ENCODE results near the gene LANCL2. TPM values are rescaled to one million over a fixed set of nuclear protein-coding genes. Genes with fewer than 3 reads are reported as not detected.

The LANCL2 gene
- total and polyA plus RNA-seq, 4 donors = 6.3 to 14.4 (median 9.9) TPM

- no peaks in the 10 kb centered on the region for H3K27me3 ChIP-seq (ENCODE audit: control insufficient read depth in 3 of 3, insufficient read depth in 3 of 3, low read length in 2 of 3)
- no peak overlapping the region for H3K9ac ChIP-seq (ENCODE audit: insufficient read depth in 1 of 2, low read length in 2 of 2)
- DNase-seq (no peak), ATAC-seq (ENCODE audit: insufficient read depth, low FRiP score) (no peak)
- no peak overlapping the region for H3K27ac ChIP-seq (ENCODE audit: low read depth in 1 of 2, low read length in 1 of 2)
- TF ChIP-seq, protein P1, sequence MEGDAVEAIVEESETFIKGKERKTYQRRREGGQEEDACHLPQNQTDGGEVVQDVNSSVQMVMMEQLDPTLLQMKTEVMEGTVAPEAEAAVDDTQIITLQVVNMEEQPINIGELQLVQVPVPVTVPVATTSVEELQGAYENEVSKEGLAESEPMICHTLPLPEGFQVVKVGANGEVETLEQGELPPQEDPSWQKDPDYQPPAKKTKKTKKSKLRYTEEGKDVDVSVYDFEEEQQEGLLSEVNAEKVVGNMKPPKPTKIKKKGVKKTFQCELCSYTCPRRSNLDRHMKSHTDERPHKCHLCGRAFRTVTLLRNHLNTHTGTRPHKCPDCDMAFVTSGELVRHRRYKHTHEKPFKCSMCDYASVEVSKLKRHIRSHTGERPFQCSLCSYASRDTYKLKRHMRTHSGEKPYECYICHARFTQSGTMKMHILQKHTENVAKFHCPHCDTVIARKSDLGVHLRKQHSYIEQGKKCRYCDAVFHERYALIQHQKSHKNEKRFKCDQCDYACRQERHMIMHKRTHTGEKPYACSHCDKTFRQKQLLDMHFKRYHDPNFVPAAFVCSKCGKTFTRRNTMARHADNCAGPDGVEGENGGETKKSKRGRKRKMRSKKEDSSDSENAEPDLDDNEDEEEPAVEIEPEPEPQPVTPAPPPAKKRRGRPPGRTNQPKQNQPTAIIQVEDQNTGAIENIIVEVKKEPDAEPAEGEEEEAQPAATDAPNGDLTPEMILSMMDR (IDR thresholded peaks at IDR 0.05; ENCODE audit: control extremely low read depth, extremely low read depth) = no peak
- no peaks in the 10 kb centered on the region for H3K36me3 ChIP-seq (ENCODE audit: control insufficient read depth in 4 of 4, insufficient read depth in 4 of 4, low read length in 4 of 4)
- H3K4me1 ChIP-seq (ENCODE audit: control insufficient read depth in 5 of 5, insufficient read depth in 5 of 5, low read length in 5 of 5) = no peaks in the 10 kb centered on the region
- H3K9me3 ChIP-seq (ENCODE audit: control insufficient read depth in 4 of 4, insufficient read depth in 3 of 4, low read length in 3 of 4) = peaks cover 0 to 8% (median 5%) of the 10 kb centered on the region in 4 donors
- WGBS, 2 donors = 89 to 94% methylated on average over 5 of the region's 5 CpGs
- H3K4me3 ChIP-seq = no peak overlapping the region
These were observed 16.6 kb downstream of the LANCL2 start for GRCh38 chr7:55381696-55382095.

DNA sequence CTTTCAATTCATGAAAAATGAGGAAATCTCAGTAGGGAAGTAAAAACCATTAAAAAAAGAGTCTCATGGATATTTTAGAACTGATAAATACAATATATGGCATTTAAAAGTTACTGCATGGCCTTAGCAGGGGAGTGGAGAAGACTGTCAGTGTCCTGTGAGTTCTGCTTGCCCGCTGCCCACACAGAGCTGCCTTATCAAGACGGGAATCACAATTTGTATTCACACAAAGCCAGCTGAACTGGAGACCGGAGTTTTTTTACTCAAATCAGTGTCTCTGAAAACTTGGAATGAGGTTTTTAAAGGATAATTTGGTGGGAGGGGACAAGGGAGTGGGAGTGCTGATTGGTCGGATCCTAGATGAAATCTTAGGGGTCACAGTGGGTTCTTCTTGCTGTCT, 17.1 kb downstream of the LANCL2 start:
- H3K27me3 ChIP-seq (ENCODE audit: control insufficient read depth in 3 of 3, insufficient read depth in 3 of 3, low read length in 2 of 3) = no peaks in the 10 kb centered on the region
- H3K27ac ChIP-seq (ENCODE audit: low read depth in 1 of 2, low read length in 1 of 2) = no peak overlapping the region
- H3K4me3 ChIP-seq = no peak overlapping the region
- H3K9me3 ChIP-seq (ENCODE audit: control insufficient read depth in 4 of 4, insufficient read depth in 3 of 4, low read length in 3 of 4) = peaks cover 0 to 14% (median 5%) of the 10 kb centered on the region in 4 donors
- H3K4me1 ChIP-seq (ENCODE audit: control insufficient read depth in 5 of 5, insufficient read depth in 5 of 5, low read length in 5 of 5) = no peaks in the 10 kb centered on the region
- WGBS, 2 donors = 98% methylated on average over 4 of the region's 4 CpGs
- H3K9ac ChIP-seq (ENCODE audit: insufficient read depth in 1 of 2, low read length in 2 of 2) = no peak overlapping the region
- ATAC-seq (ENCODE audit: insufficient read depth, low FRiP score) (no peak), DNase-seq (no peak)
- no peaks in the 10 kb centered on the region for H3K36me3 ChIP-seq (ENCODE audit: control insufficient read depth in 4 of 4, insufficient read depth in 4 of 4, low read length in 4 of 4)
- TF ChIP-seq, protein P1 (IDR thresholded peaks at IDR 0.05; ENCODE audit: control extremely low read depth, extremely low read depth) = no peak

DNA sequence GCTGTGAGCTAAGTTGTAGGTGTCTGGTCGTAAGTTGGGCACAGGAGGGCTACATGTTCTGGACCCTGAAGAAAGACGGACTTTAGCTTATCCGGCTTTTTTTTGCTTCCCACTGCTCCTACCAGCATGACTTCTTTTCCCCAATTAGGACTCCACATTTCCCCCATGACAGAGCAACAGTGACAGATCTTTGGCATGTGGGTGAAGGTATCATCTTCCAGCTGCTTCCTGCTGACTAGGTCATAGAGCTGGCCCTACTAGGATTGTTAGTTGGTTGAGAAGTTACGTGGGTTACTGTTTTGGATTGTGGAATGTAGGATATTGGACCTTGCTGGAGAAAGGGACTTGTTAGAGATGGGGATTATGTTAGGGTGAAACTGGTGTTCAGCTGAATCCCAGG, 21.4 kb downstream of the LANCL2 start:
- peaks cover 0 to 21% (median 5%) of the 10 kb centered on the region in 4 donors for H3K9me3 ChIP-seq (ENCODE audit: control insufficient read depth in 4 of 4, insufficient read depth in 3 of 4, low read length in 3 of 4)
- no peak overlapping the region for H3K4me3 ChIP-seq
- H3K27ac ChIP-seq (ENCODE audit: low read depth in 1 of 2, low read length in 1 of 2) = no peak overlapping the region
- no peaks in the 10 kb centered on the region for H3K4me1 ChIP-seq (ENCODE audit: control insufficient read depth in 5 of 5, insufficient read depth in 5 of 5, low read length in 5 of 5)
- no peak for ATAC-seq (ENCODE audit: insufficient read depth, low FRiP score)
- TF ChIP-seq, protein P1 (IDR thresholded peaks at IDR 0.05; ENCODE audit: control extremely low read depth, extremely low read depth) = no peak
- no peaks in the 10 kb centered on the region for H3K36me3 ChIP-seq (ENCODE audit: control insufficient read depth in 4 of 4, insufficient read depth in 4 of 4, low read length in 4 of 4)
- H3K27me3 ChIP-seq (ENCODE audit: control insufficient read depth in 3 of 3, insufficient read depth in 3 of 3, low read length in 2 of 3) = no peaks in the 10 kb centered on the region
- DNase-seq = no peak
- WGBS, 2 donors = 94 to 97% methylated on average over 4 of the region's 4 CpGs
- no peak overlapping the region for H3K9ac ChIP-seq (ENCODE audit: insufficient read depth in 1 of 2, low read length in 2 of 2)
